ENCODE data around the gene SF1. TPM values are rescaled to one million over a fixed set of nuclear protein-coding genes. Genes with fewer than 3 reads are reported as not detected.

Gene SF1, protein sequence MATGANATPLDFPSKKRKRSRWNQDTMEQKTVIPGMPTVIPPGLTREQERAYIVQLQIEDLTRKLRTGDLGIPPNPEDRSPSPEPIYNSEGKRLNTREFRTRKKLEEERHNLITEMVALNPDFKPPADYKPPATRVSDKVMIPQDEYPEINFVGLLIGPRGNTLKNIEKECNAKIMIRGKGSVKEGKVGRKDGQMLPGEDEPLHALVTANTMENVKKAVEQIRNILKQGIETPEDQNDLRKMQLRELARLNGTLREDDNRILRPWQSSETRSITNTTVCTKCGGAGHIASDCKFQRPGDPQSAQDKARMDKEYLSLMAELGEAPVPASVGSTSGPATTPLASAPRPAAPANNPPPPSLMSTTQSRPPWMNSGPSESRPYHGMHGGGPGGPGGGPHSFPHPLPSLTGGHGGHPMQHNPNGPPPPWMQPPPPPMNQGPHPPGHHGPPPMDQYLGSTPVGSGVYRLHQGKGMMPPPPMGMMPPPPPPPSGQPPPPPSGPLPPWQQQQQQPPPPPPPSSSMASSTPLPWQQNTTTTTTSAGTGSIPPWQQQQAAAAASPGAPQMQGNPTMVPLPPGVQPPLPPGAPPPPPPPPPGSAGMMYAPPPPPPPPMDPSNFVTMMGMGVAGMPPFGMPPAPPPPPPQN
- polyA plus RNA-seq, result 20.3 and 21.6 TPM in 2 replicates

DNA sequence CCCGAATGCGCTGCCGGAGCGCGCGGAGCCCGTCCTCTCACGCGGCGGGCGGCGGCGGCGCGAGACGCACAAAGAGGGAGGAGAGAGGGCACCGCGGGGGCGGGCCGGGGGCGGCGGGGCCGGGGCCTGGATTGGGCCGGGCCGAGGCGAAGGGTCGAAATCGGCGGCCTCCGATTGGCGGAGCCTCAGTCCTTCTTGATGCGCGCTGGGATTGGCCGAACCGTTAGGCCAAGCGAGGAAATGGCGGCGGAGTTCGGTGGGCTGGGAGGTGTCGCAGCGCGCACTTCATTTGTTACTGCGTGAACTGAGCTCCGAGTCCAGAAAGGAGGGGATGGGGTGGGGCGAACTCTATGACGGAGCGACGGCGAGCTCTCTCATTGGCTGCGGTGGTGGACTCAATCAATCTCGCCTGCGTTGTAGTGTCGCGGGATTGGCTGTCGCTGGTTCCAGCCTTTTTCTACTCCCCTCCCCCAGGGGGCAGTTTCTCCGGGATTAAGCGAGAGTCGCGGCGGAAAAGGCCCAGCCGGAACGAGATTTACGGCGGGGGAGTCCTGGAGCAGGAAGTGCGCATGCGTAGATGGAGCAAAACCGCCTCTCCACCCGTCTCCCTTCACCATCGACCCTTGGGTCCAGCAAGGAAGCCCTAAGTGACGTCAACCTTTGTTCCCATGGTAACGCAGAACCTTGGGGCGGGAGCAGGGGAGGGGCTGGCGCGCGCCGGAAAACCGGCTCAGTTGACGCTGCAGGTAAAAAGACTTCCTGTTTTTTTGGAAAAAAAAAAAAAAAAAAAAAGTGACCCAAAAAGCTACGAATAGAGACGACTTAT, at the start of gene SF1:
TSS of gene SF1 (minus strand) at position 70 of the 826 bp plus-strand sequence. CDS start 150 bp downstream, outside the sequence.

DNA sequence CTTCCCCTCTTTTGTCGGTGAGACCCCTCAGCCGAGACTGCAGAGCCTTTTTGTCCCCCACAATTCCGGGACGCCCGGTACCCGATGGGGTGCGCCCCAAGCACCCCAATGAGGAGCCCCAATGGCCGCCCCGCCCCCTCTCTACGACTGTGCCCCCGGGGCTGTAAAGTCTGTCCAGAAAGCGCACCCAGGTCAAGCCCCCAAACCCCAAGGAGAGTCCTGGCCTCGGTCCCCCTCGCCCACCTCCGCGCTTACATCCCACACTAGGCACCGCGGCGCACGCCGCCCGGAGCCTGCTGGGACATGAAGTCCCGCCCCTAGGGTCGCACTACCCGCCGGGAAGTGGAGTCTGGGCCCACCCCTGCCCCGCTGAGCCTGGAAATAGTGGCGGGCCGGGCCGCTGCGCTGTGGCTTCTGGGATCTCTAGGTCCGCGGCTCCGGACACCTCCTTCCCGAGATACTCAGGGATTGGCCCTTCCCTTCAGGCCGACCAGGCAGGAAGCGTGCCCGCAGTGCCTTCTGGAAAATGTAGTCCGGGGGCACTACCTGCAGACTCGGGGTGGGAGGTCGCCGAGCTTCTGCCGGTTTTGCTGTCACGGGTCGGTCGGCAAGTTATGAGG, 32.0 kb upstream of the SF1 start, which contains the start of gene MEN1:
TSS of gene MEN1 (minus strand) at position 281 of the 620 bp plus-strand sequence. CDS start 442 bp downstream, outside the sequence.

DNA sequence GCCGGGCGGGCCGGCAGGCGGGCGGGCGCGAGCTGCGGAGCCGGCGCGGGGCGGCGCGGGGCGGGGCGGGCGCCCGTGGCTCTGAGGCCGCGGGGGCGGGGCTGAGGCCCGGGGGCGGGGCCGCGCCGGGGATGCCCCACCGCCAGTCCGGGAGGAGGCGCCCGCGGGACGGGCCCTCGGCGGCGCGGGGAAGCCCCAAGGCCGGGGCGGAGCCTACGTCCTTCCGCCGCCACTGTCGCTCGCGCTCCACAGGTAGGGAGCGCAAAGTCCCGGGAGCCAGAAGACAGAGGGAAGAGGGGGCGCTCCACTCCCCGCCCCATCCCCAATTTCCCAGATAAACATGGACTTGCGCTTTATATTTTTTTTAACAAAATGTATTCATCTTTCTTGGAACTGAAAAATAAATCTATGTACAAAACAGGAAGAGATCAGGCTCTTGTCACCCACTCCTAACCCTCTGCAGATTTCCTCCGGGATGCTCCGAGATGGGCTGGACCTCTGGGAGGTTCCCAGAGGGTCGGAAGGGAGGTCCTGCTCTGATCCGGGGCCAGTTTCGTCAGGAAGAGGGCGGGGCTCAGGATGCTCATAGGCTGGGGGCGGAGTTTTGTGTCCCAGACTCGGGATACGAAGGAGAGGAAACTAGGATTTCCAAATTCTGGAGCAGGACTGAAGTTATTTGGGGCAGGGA, 25.0 kb upstream of the SF1 start, which contains the start of gene MAP4K2:
TSS of gene MAP4K2 (minus strand) at position 57 of the 688 bp plus-strand sequence. CDS start 65 bp downstream, outside the sequence.

DNA sequence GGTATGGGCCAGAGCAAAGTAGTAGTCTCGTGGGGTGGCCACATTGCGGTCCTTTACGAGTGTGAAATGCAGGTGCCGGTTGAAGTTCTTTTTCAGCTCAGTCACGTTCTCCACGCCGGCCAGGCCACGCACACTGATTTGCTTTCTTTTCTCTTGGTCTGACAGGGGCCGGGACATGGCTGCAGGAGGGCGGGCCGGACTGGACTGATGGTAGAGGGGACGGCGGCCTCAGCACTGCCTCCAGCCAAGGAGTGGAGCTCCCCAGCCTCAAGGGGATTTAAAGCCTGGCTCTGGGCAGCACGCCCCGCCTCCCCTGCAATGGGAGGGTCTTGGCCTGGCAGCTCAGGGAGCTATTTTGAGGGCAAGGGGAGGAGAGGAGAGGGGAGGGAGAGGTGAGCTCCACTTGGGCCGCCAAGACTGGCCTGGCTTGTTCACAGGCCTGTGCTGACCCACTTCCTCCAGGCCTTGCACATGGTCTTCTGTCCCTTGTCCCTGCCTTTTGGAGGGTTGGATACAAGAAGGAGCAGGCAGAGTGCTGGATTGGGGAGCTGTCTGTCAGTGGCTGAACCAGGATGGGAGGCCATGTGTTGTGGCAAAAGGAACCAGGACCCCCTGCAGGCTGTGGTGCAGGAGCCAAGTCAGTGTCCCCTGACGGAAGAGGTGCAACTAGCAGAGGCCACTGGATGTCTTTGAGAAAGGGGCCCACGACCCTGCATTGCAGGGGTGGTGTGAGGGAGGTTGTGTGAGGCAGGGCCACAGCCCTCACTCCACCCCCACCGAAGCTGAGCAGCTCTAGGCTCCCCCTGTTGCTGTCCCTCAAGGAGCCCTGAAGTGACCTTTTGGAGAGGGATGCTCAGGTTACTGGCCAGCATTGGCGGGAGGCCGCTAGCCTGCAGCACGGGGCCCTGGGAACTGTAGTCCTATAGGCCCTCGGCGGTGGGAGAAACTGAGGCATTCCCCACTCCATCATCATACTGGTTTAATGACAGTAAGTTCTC, 18.3 kb downstream of the SF1 start, which contains the start of gene PYGM:
TSS of gene PYGM (minus strand) at position 253 of the 998 bp plus-strand sequence. CDS start at position 177, 76 bp downstream.

DNA sequence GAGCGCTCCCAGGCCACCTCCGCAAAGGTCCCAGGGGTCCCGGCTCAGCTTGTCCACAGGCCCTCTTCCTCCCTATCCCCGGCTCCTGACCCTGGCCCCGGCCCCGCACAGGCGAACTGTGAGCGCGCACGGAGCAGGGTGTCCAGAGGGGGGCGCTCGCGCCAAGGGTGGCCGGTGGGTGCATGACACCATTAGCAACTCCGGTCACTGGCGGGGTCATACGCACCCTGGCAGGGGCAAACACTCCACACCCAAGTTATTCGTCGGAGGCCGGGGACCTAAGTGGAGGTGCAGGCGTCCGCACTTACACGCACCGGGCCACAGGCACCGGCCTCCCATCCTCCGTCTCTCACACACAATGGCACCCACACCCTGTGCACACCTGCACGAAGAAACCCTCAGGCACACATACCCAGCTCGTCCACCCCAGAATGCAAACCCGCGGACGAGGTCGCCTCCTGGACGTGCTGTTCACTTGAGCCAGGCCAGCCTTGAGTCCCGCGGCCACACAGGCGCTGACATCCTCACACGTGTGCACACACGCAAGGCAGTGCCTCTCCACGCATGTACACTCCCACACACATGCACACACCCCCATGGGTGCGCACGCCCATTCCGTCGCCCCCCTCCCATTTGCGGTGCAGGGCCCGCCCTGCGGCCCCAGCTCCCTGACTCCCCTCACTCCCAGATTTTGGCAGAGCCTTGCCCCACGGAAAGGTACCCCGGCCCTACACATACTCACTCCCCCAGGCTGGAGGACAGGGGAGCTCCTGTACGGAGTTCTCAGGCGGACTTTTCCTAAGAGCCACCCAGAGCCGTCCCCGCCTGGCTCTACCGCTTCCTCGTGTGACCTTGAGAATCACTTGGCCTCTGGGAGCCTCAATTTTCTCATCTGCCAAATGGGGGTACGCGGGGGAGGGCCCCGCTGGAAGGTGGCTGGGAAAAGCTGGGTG, 34.5 kb downstream of the SF1 start, which contains the start of gene RASGRP2:
TSS of gene RASGRP2 (minus strand) at position 552 of the 953 bp plus-strand sequence. CDS start 1,276 bp downstream, outside the sequence.

DNA sequence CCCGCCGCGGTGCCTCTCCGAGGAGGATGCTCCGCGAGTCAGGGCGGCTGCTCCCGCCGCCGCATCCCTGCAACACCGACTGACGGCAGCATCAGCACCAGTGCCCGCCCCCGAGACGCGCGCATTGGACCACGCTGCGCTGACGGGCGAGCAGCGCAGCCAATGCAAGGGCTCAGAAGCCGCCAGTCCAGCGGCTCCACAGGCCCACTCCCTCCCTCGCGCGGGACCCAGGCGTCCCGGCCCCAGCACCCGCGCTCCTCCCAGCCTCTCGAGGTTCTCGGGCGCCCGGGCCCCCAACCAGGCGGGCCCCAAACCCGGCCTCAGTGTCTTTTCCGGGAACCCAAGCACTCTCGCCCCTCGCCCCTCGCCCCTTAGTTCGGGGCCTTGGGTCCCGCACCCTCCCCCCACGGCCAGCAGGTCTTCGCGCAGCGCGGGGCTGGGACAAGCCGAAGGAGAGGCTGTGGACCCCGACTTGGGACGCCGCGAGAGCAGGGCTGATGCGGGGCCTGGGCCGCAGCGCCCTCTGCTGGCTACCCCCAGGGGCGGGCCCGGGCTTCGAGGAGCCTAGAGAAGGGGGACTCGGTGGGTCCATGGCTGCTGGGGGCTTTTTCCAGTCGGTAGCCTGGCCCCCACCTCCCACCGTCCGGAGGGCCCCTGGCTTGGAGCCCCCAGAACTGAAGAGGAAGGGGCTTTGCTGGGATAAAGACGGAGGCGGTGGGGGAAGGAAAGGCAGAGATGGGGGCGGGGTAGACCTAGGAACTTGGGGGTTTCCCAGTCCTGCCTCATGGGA, 55.0 kb downstream of the SF1 start, which contains the start of gene NRXN2:
TSS of gene NRXN2 (minus strand) at position 81 of the 790 bp plus-strand sequence. CDS start 9,498 bp downstream, outside the sequence.

Other genes starting within 250 kb of the SF1 start
- not detected in 2 replicates for gene SLC22A11, start 222.6 kb downstream of the SF1 start, polyA plus RNA-seq
- gene SLC22A12, start 187.3 kb downstream of the SF1 start, polyA plus RNA-seq, result not detected in 2 replicates
- gene NRXN2, start 55.3 kb downstream of the SF1 start, polyA plus RNA-seq, result 1.7 and 3.1 TPM in 2 replicates
- gene RASGRP2, start 34.4 kb downstream of the SF1 start, polyA plus RNA-seq, result 0.36 TPM in 1 of 2 replicates, not detected in the other
- 0.69 and 1.4 TPM in 2 replicates for gene PYGM, start 18.6 kb downstream of the SF1 start, polyA plus RNA-seq
- 2.9 and 4.1 TPM in 2 replicates for gene MAP4K2, start 24.7 kb upstream of the SF1 start, polyA plus RNA-seq
- 4.9 and 7.0 TPM in 2 replicates for gene MEN1, start 32.0 kb upstream of the SF1 start, polyA plus RNA-seq
- gene CDC42BPG, start 66.1 kb upstream of the SF1 start, polyA plus RNA-seq, result not detected in 2 replicates
- 2.5 and 3.5 TPM in 2 replicates for gene EHD1, start 100.1 kb upstream of the SF1 start, polyA plus RNA-seq
- 0.70 and 0.73 TPM in 2 replicates for gene ATG2A, start 138.7 kb upstream of the SF1 start, polyA plus RNA-seq
- 1.5 and 3.1 TPM in 2 replicates for gene PPP2R5B, start 146.1 kb upstream of the SF1 start, polyA plus RNA-seq
- not detected in 2 replicates for gene GPHA2, start 157.4 kb upstream of the SF1 start, polyA plus RNA-seq
- 3.6 and 3.8 TPM in 2 replicates for gene MAJIN, start 193.6 kb upstream of the SF1 start, polyA plus RNA-seq
- gene BATF2, start 218.4 kb upstream of the SF1 start, polyA plus RNA-seq, result not detected in 2 replicates
- 42.7 and 68.3 TPM in 2 replicates for gene ARL2, start 235.6 kb upstream of the SF1 start, polyA plus RNA-seq
- 4.7 and 7.0 TPM in 2 replicates for gene SNX15, start 248.9 kb upstream of the SF1 start, polyA plus RNA-seq